Liver (tissue), 2 donors: Measurements from ENCODE around the gene TXNRD2.

ENCODE experiments used
- FOXA1 ChIP-seq: IDR thresholded peaks from 2 replicates; pipeline ENCODE4 v1.6.1; 2016; ENCODE audit warnings: antibody characterized with exemption
- YY1 ChIP-seq: IDR thresholded peaks from 2 replicates; pipeline ENCODE4 v1.6.1; 2016; ENCODE audit warnings: antibody characterized with exemption, mild to moderate bottlenecking
- TF ChIP-seq, protein P1 (sequence below): fragments of 150-350 bp; IDR thresholded peaks from 2 replicates; pipeline ENCODE4 v1.5.1; 2017; ENCODE audit warnings: improper control_type of control experiment, low read depth, low read length; ENCODE audit not compliant: missing input control
- TF ChIP-seq, protein P2 (sequence below): IDR thresholded peaks from 2 replicates; pipeline ENCODE4 v1.6.1; 2016; ENCODE audit warnings: antibody characterized with exemption
- donor health status: healthy.

DNA sequence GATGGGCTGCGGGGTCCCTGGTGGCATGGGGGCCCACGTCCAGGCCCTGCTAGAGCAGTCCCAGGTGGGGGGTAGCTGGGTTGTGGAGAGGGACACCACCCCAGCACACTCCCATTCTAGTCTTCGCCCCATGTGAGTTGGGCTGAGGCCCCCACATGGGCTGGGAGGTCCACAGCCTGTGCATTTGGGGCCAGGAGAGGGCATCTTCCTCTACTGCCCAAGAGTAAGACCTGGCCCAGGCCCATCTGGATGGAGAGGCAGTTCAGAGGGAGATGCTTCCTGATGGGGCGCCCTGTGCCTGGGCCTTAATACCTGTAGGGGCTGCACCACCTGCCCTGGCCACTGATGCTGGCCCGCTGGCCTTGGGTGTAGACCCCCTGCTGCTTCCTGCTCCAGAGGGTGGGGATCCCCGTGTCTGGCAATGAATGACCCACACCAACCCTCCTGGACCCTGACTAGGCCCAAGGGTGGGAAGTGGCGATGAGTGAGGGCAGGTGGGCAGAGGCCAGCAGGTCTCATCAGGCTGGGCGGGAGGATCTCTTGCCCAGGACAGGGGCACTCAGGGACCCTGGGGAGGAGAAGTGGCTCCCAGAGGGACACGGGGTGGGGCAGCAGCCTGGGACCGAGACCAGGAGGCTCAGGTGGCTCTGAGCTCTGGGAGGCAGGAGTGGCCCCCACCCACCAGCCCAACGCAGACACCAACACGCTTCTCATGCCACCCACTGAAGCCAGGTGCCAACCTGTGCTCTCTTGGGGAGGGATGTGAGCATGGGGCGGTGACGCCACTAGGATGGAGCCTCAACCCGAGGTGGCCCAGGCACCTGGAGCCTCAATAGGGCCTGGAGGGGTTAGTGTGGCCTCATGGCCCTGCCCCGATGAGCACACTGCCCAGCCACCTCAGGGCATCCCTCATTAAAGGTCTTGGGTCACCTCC lies 69.5 kb downstream of the TXNRD2 start:
- TF ChIP-seq, protein P1, sequence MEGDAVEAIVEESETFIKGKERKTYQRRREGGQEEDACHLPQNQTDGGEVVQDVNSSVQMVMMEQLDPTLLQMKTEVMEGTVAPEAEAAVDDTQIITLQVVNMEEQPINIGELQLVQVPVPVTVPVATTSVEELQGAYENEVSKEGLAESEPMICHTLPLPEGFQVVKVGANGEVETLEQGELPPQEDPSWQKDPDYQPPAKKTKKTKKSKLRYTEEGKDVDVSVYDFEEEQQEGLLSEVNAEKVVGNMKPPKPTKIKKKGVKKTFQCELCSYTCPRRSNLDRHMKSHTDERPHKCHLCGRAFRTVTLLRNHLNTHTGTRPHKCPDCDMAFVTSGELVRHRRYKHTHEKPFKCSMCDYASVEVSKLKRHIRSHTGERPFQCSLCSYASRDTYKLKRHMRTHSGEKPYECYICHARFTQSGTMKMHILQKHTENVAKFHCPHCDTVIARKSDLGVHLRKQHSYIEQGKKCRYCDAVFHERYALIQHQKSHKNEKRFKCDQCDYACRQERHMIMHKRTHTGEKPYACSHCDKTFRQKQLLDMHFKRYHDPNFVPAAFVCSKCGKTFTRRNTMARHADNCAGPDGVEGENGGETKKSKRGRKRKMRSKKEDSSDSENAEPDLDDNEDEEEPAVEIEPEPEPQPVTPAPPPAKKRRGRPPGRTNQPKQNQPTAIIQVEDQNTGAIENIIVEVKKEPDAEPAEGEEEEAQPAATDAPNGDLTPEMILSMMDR: no peak
- TF ChIP-seq YY1: no peak
- TF ChIP-seq FOXA1: no peak
- TF ChIP-seq, protein P2, sequence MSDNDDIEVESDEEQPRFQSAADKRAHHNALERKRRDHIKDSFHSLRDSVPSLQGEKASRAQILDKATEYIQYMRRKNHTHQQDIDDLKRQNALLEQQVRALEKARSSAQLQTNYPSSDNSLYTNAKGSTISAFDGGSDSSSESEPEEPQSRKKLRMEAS: no peak
